Activated CD4-positive, alpha-beta memory T cell treated with anti-CD3 and anti-CD28 coated beads for 36 hours (primary cell): ENCODE data around the gene CA9. TPM values are rescaled to one million over a fixed set of nuclear protein-coding genes. Genes with fewer than 3 reads are reported as not detected.
A peak's percentile ranks its signal among the peaks of the same experiment; 100 is the strongest.
"Not testable (repeated sequence)": the region's sequence is repeated elsewhere in the genome, so short reads cannot be mapped to it uniquely, and the experiment has no call there.

Experiments used
- CTCF ChIA-PET: fragments of 350-600 bp; sonication (Branson Sonifier 250); formaldehyde crosslinking; loops from one replicate; lab custom pipeline; 2021; ENCODE audit warnings: antibody characterized with exemption, inconsistent platforms; lab: Charles Lee
- POLR2A ChIA-PET: fragments of 350-600 bp; sonication (Branson Sonifier 250); formaldehyde crosslinking; loops from one replicate; lab custom pipeline; 2021; ENCODE audit warnings: antibody characterized with exemption; lab: Charles Lee
- DNase-seq: peaks from one replicate; pipeline ENCODE4 v3.0.0-alpha.2; 2020
- H3K27ac Mint-ChIP-seq: one replicate; pipeline ENCODE4 v1.8.0; 2021; ENCODE audit warnings: mixed read lengths
- H3K27me3 Mint-ChIP-seq: one replicate; pipeline ENCODE4 v1.8.0; 2021; ENCODE audit warnings: mixed read lengths
- H3K36me3 Mint-ChIP-seq: one replicate; pipeline ENCODE4 v1.8.0; 2021; ENCODE audit warnings: mixed read lengths
- H3K4me1 Mint-ChIP-seq: one replicate; pipeline ENCODE4 v1.8.0; 2021; ENCODE audit warnings: low read depth, mixed read lengths
- H3K4me3 Mint-ChIP-seq: one replicate; pipeline ENCODE4 v1.8.0; 2021; ENCODE audit warnings: mild to moderate bottlenecking, mixed read lengths
- H3K9me3 Mint-ChIP-seq: one replicate; pipeline ENCODE4 v1.8.0; 2021; ENCODE audit warnings: mixed read lengths
- intact Hi-C: fragments of 100-400 bp; cut with micrococcal nuclease; formaldehyde crosslinking; loops from one replicate; pipeline ENCODE4 v1.15.1; 2023
- total RNA-seq, 2 experiments: library from RNA; stranded (reverse); gene quantifications; one replicate each; pipeline ENCODE4 v1.2.3, GENCODE V29; 2021

CA9 gene
- total RNA-seq, result 1 to 10 TPM in 1 of 2 experiments, under 1 TPM in 1; 0.90 to 1.6 TPM

- H3K27me3 Mint-ChIP-seq, result peaks cover 9% of the 10 kb centered on the region
- POLR2A ChIA-PET, result no interaction called here
- intact Hi-C loops, result no loop called here
These were observed at the start of gene CA9 for GRCh38 chr9:35673132-35674024. Gene CA9, plus strand, starts transcription at chr9:35673928. Its CDS starts 32 bp downstream, at chr9:35673960.

GRCh38 chr9:35627575-35627974 lies 46.2 kb upstream of the CA9 start:
- Mint-ChIP-seq H3K4me3 (no peak overlapping the region), H3K36me3 (no peaks in the 10 kb centered on the region), H3K4me1 (peaks cover 3% of the 10 kb centered on the region), H3K27me3 (no peaks in the 10 kb centered on the region), H3K27ac (no peak overlapping the region), H3K9me3 (no peaks in the 10 kb centered on the region)
- no peak for DNase-seq
- intact Hi-C loops, result no loop called here
- ChIA-PET CTCF (interaction anchor here (2.8 kb wide), 1 partner anchor 16 kb away, joined by 24 read pairs; no protein-coding TSS in a partner anchor), POLR2A (interaction anchor here (1.4 kb wide), 1 partner anchor 30 kb away, joined by 3 read pairs; the partner anchor contains the start of gene RMRP)

More at GRCh38 chr9:35673132-35674024, at the start of gene CA9:
- no peaks in the 10 kb centered on the region for H3K9me3 Mint-ChIP-seq
- H3K36me3 Mint-ChIP-seq, result no peaks in the 10 kb centered on the region
- CTCF ChIA-PET, result interaction anchor here (0.9 to 1.8 kb wide), 3 partner anchors 15 to 62 kb away, joined by 4 to 5 read pairs (median 5); partner anchors contain the start of genes CCDC107 and RMRP
- H3K27ac Mint-ChIP-seq, result no peak within 1 kb of the TSS
- no peak within 1 kb of the TSS for H3K4me3 Mint-ChIP-seq
- peaks cover 4% of the 10 kb centered on the region for H3K4me1 Mint-ChIP-seq
- DNase-seq, result no peak

GRCh38 chr9:35628389-35628991 lies 45.2 kb upstream of the CA9 start:
- H3K36me3 Mint-ChIP-seq, result no peaks in the 10 kb centered on the region
- peak; percentile 4 for DNase-seq
- H3K4me1 Mint-ChIP-seq, result peaks cover 3% of the 10 kb centered on the region
- no peaks in the 10 kb centered on the region for H3K27me3 Mint-ChIP-seq
- H3K4me3 Mint-ChIP-seq, result no peak overlapping the region
- CTCF ChIA-PET, result interaction anchor here (1.3 to 2.8 kb wide), 3 partner anchors 17 to 25 kb away, joined by 3 to 24 read pairs (median 6); no protein-coding TSS in a partner anchor
- intact Hi-C loops, result no loop called here
- POLR2A ChIA-PET, result interaction anchor here (0.6 to 1.4 kb wide), 4 partner anchors 17 to 73 kb away, joined by 3 to 4 read pairs (median 4); partner anchors contain the start of gene RMRP
- H3K9me3 Mint-ChIP-seq, result no peaks in the 10 kb centered on the region
- no peak overlapping the region for H3K27ac Mint-ChIP-seq

GRCh38 chr9:35629597-35629996 lies 44.1 kb upstream of the CA9 start:
- DNase-seq, result peak; percentile 15
- H3K4me1 Mint-ChIP-seq, result peaks cover 4% of the 10 kb centered on the region
- H3K9me3 Mint-ChIP-seq, result no peaks in the 10 kb centered on the region
- no peak overlapping the region for H3K4me3 Mint-ChIP-seq
- intact Hi-C loops, result no loop called here
- POLR2A ChIA-PET, result interaction anchor here (0.7 kb wide), 1 partner anchor 30 kb away, joined by 3 read pairs; no protein-coding TSS in a partner anchor
- CTCF ChIA-PET, result interaction anchor here (0.6 to 2.8 kb wide), 4 partner anchors 10 to 26 kb away, joined by 3 to 24 read pairs (median 4); no protein-coding TSS in a partner anchor
- H3K36me3 Mint-ChIP-seq, result no peaks in the 10 kb centered on the region
- H3K27me3 Mint-ChIP-seq, result no peaks in the 10 kb centered on the region
- no peak overlapping the region for H3K27ac Mint-ChIP-seq

- no peaks in the 10 kb centered on the region for H3K27me3 Mint-ChIP-seq
- H3K27ac Mint-ChIP-seq, result no peak overlapping the region
- peaks cover 5% of the 10 kb centered on the region for H3K36me3 Mint-ChIP-seq
- CTCF ChIA-PET, result interaction anchor here (0.5 to 1.6 kb wide), 5 partner anchors 11 to 149 kb away, joined by 3 to 6 read pairs (median 3); no protein-coding TSS in a partner anchor
- intact Hi-C loops, result no loop called here
- no peak overlapping the region for H3K4me3 Mint-ChIP-seq
- no peaks in the 10 kb centered on the region for H3K9me3 Mint-ChIP-seq
- DNase-seq, result no peak
- POLR2A ChIA-PET, result no interaction called here
- peaks cover 49% of the 10 kb centered on the region for H3K4me1 Mint-ChIP-seq
These were observed 38.0 kb upstream of the CA9 start for GRCh38 chr9:35635730-35636129.

GRCh38 chr9:35636135-35636876 lies 37.4 kb upstream of the CA9 start:
- DNase-seq, result no peak
- Mint-ChIP-seq H3K27me3 (no peaks in the 10 kb centered on the region), H3K9me3 (no peaks in the 10 kb centered on the region), H3K27ac (peak overlapping the region; percentile 23), H3K4me3 (no peak overlapping the region), H3K36me3 (peaks cover 9% of the 10 kb centered on the region), H3K4me1 (peaks cover 52% of the 10 kb centered on the region)
- intact Hi-C loops, result no loop called here
- ChIA-PET CTCF (interaction anchor here (0.5 to 1.6 kb wide), 3 partner anchors 10 to 149 kb away, joined by 3 to 6 read pairs (median 3); no protein-coding TSS in a partner anchor), POLR2A (no interaction called here)

- H3K36me3 Mint-ChIP-seq, H3K27me3 Mint-ChIP-seq, DNase-seq, H3K9me3 Mint-ChIP-seq, H3K4me3 Mint-ChIP-seq, POLR2A ChIA-PET, H3K27ac Mint-ChIP-seq: not testable (repeated sequence)
- CTCF ChIA-PET, result interaction anchor here (1.6 kb wide), 1 partner anchor 10 kb away, joined by 3 read pairs; no protein-coding TSS in a partner anchor
- intact Hi-C loops, result loop anchor here (1.0 kb wide), 1 partner anchor 9 kb away; no protein-coding TSS in a partner anchor
- H3K4me1 Mint-ChIP-seq, result peaks cover 52% of the 10 kb centered on the region
These were observed 36.9 kb upstream of the CA9 start for GRCh38 chr9:35636877-35637246.

- H3K9me3 Mint-ChIP-seq, H3K4me3 Mint-ChIP-seq, DNase-seq, H3K36me3 Mint-ChIP-seq, H3K27ac Mint-ChIP-seq, POLR2A ChIA-PET, H3K27me3 Mint-ChIP-seq: not testable (repeated sequence)
- H3K4me1 Mint-ChIP-seq, result peaks cover 52% of the 10 kb centered on the region
- intact Hi-C loops, result loop anchor here (1.0 kb wide), 1 partner anchor 9 kb away; no protein-coding TSS in a partner anchor
- CTCF ChIA-PET, result interaction anchor here (0.5 to 3.4 kb wide), 2 partner anchors 26 to 553 kb away, joined by 4 to 18 read pairs; no protein-coding TSS in a partner anchor
These were observed 36.2 kb upstream of the CA9 start for GRCh38 chr9:35637427-35637955.

GRCh38 chr9:35638751-35639150 lies 35.0 kb upstream of the CA9 start:
- intact Hi-C loops, H3K4me3 Mint-ChIP-seq, H3K9me3 Mint-ChIP-seq, H3K27me3 Mint-ChIP-seq, DNase-seq: not testable (repeated sequence)
- ChIA-PET CTCF (interaction anchor here (0.6 to 3.4 kb wide), 5 partner anchors 8 to 118 kb away, joined by 3 to 18 read pairs (median 3); no protein-coding TSS in a partner anchor), POLR2A (interaction anchor here (1.1 kb wide), 1 partner anchor 19 kb away, joined by 3 read pairs; the partner anchor contains the start of genes CCDC107 and RMRP)
- peaks cover 14% of the 10 kb centered on the region for H3K36me3 Mint-ChIP-seq
- peak overlapping the region; percentile 82 for H3K27ac Mint-ChIP-seq
- H3K4me1 Mint-ChIP-seq, result peaks cover 56% of the 10 kb centered on the region

GRCh38 chr9:35639225-35639624 lies 34.5 kb upstream of the CA9 start:
- ChIA-PET CTCF (interaction anchor here (0.7 to 3.4 kb wide), 4 partner anchors 10 to 117 kb away, joined by 3 to 18 read pairs (median 3); no protein-coding TSS in a partner anchor), POLR2A (interaction anchor here (1.1 kb wide), 1 partner anchor 19 kb away, joined by 3 read pairs; the partner anchor contains the start of genes CCDC107 and RMRP)
- intact Hi-C loops, result not testable (repeated sequence)

More at GRCh38 chr9:35639225-35639624, 34.5 kb upstream of the CA9 start:
- Mint-ChIP-seq H3K4me1 (peaks cover 56% of the 10 kb centered on the region), H3K36me3 (peaks cover 14% of the 10 kb centered on the region), H3K4me3 (peak overlapping the region; percentile 25), H3K27ac (peak overlapping the region; percentile 82)
- DNase-seq, H3K9me3 Mint-ChIP-seq, H3K27me3 Mint-ChIP-seq: not testable (repeated sequence)
